Lung (tissue), 12 donors: Measurements from ENCODE around the gene AIFM3. TPM values are rescaled to one million over a fixed set of nuclear protein-coding genes. Genes with fewer than 3 reads are reported as not detected.

Source experiments
- ATAC-seq: fragments of 200-7000 bp; cut with Tn5 transposase; one replicate; pipeline ENCODE4 v1.9.1; 2020; ENCODE audit warnings: moderate number of reproducible peaks; ENCODE audit not compliant: insufficient read depth, low FRiP score
- DNase-seq, 3 donors: peaks; one replicate each; pipeline ENCODE4 v3.0.0-alpha.2; 2013 to 2017
- H3K27ac ChIP-seq, 2 donors: one replicate each; pipeline ENCODE4 v1.5.1; 2013; ENCODE audit warnings: mild to moderate bottlenecking in 2 of 2, moderate library complexity in 2 of 2, control low read depth in 1 of 2, inconsistent platforms in 1 of 2, low read depth in 1 of 2, low read length in 1 of 2
- H3K27me3 ChIP-seq, 3 donors: one replicate each; pipeline ENCODE4 v1.5.1; 2013; ENCODE audit warnings: low read length in 2 of 3; ENCODE audit not compliant: control insufficient read depth in 3 of 3, insufficient read depth in 3 of 3
- H3K36me3 ChIP-seq, 4 donors: one replicate each; pipeline ENCODE4 v1.5.1; 2013; ENCODE audit warnings: low read length in 4 of 4, mild to moderate bottlenecking in 1 of 4, moderate library complexity in 1 of 4; ENCODE audit not compliant: control insufficient read depth in 4 of 4, insufficient read depth in 4 of 4
- H3K4me1 ChIP-seq, 5 donors: one replicate each; pipeline ENCODE4 v1.5.1; 2013; ENCODE audit warnings: low read length in 5 of 5, mild to moderate bottlenecking in 2 of 5, moderate library complexity in 1 of 5; ENCODE audit not compliant: control insufficient read depth in 5 of 5, insufficient read depth in 5 of 5
- H3K4me3 ChIP-seq: one replicate; pipeline ENCODE4 v1.5.1; 2013; ENCODE audit warnings: mild to moderate bottlenecking, control low read depth, moderate library complexity
- H3K9ac ChIP-seq, 2 donors: one replicate each; pipeline ENCODE4 v1.5.1; 2013; ENCODE audit warnings: low read length in 2 of 2, control low read depth in 1 of 2; ENCODE audit not compliant: insufficient read depth in 1 of 2
- H3K9me3 ChIP-seq, 4 donors: one replicate each; pipeline ENCODE4 v1.5.1; 2013; ENCODE audit warnings: low read length in 3 of 4, mild to moderate bottlenecking in 1 of 4, moderate library complexity in 1 of 4; ENCODE audit not compliant: control insufficient read depth in 4 of 4, insufficient read depth in 3 of 4
- WGBS, 2 donors: extraction: QIAGEN DNeasy Blood & Tissue Kit; methylation state at CpG; one replicate each; pipeline ENCODE4 v1.1.7; 2013; 5-methylcytosine and 5-hydroxymethylcytosine counted together
- polyA plus RNA-seq, 2 donors: library from polyadenylated mRNA; stranded (reverse); fragments of 200-250 nt; gene quantifications; one replicate each; pipeline ENCODE4 v1.2.1, GENCODE V29; 2013
- total RNA-seq, 2 donors: library from RNA; depleted of rRNA in 1 of 2; stranded (reverse); fragments of >200 nt in 1 of 2; gene quantifications; one replicate each; pipeline ENCODE4 v1.2.1, GENCODE V29; 2014 to 2021
- TF ChIP-seq, protein P1 (sequence below): IDR thresholded peaks from 2 replicates; pipeline ENCODE4 v1.5.1; 2012; ENCODE audit warnings: mild to moderate bottlenecking; ENCODE audit errors: control extremely low read depth, extremely low read depth
- donor health status: control.
- donor health status: control.
- donor health status: Bipolar disorder and iron deficiency.
- donor health status: healthy.
- donor health status: DM: yes; HTN: yes; CAD: no.

The AIFM3 gene
- total and polyA plus RNA-seq, 4 donors, result 0.48 to 7.5 (median 4.8) TPM

DNA sequence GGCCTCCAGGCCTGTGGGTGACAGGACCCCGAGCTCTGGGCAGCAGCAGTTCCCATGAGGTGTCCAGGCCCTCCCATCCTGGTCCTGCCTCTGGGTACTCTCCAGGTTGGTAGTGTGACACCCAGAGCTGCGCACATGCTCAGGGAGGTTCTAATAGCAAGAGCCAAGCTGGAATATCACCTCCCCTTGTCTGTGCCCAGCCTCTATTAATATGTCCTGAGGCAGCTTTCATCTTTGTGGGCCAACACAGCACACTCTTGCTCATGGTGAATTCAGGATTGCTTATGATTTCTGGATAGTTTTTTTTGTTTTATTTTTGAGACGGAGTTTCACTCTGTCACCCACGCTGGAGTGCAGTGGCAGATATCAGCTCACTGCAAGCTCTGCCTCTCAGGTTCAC is 51.3 kb downstream of the AIFM3 start:
- no peaks in the 10 kb centered on the region for H3K36me3 ChIP-seq
- no peak overlapping the region for H3K4me3 ChIP-seq
- WGBS, 2 donors, result 94 to 99% methylated on average over 4 of the region's 4 CpGs
- H3K27ac ChIP-seq, result no peak overlapping the region
- TF ChIP-seq, protein P1, sequence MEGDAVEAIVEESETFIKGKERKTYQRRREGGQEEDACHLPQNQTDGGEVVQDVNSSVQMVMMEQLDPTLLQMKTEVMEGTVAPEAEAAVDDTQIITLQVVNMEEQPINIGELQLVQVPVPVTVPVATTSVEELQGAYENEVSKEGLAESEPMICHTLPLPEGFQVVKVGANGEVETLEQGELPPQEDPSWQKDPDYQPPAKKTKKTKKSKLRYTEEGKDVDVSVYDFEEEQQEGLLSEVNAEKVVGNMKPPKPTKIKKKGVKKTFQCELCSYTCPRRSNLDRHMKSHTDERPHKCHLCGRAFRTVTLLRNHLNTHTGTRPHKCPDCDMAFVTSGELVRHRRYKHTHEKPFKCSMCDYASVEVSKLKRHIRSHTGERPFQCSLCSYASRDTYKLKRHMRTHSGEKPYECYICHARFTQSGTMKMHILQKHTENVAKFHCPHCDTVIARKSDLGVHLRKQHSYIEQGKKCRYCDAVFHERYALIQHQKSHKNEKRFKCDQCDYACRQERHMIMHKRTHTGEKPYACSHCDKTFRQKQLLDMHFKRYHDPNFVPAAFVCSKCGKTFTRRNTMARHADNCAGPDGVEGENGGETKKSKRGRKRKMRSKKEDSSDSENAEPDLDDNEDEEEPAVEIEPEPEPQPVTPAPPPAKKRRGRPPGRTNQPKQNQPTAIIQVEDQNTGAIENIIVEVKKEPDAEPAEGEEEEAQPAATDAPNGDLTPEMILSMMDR, result no peak
- H3K9ac ChIP-seq, result no peak overlapping the region
- H3K9me3 ChIP-seq, result no peaks in the 10 kb centered on the region
- DNase-seq (no peak), ATAC-seq (no peak)
- H3K4me1 ChIP-seq, result peaks cover 2 to 30% (median 10%) of the 10 kb centered on the region in 5 donors
- no peaks in the 10 kb centered on the region for H3K27me3 ChIP-seq

DNA sequence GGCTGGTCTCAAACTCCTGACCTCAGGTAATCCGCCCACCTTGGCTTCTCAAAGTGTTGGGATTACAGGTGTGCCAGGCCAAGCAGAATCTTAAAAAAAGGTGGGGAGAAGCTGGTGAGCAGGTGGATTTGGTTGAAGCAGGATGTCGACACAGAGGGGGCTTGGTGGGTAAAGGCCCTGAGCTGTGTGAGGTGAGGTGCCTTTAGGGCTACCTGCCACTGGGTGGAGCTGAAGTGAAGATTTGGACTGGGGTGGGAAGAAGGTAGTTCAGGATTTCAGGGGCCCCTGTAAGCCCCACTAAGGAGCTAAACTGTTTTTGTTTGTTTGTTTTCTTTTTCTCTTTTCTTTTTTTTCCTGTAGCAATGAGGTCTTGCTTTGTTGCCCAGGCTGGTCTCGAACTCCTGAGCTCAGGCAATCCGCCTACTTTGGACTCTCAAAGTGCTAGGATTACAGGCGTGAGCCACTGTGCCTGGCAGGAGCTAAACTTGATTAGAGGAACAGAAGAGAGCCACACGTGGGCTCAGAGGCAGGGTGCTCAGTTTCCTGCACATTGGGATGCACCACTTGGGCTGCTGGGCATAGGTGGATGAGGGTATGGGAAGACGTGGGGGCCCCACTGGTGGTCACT is 53.9 kb downstream of the AIFM3 start:
- Histone ChIP-seq H3K9me3 (no peaks in the 10 kb centered on the region), H3K9ac (no peak overlapping the region), H3K27ac (no peak overlapping the region), H3K4me1 (peaks cover 0 to 6% (median 1%) of the 10 kb centered on the region in 5 donors), H3K4me3 (no peak overlapping the region), H3K36me3 (no peaks in the 10 kb centered on the region), H3K27me3 (no peaks in the 10 kb centered on the region)
- ATAC-seq (no peak), DNase-seq (no peak)
- TF ChIP-seq, protein P1, result no peak
- 58 to 63% methylated on average over 7 of the region's 7 CpGs for WGBS, 2 donors

DNA sequence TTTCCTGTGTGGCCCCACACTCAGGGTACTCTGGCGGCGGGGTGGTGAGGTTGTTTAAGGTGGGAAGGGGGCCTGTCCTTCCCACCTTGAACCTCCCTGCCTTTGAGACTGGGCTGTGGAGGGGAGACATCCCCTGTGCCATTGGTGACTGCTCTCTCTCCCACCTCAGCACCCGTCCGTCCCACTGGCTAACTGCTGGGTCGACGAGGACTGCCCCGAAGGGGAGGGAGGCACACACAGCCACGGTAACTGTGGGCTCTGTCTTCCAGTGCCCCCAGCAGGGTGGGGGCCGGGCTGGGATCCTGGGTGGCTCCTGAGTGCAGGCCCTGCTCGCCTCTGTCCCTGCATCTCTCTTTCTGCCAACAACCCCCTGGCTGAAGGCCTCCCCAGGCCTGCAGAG is 55.5 kb downstream of the AIFM3 start:
- no peak for DNase-seq
- Histone ChIP-seq H3K9ac (no peak overlapping the region), H3K4me3 (no peak overlapping the region), H3K36me3 (no peaks in the 10 kb centered on the region), H3K9me3 (no peaks in the 10 kb centered on the region), H3K27me3 (no peaks in the 10 kb centered on the region), H3K4me1 (peaks cover 0 to 1% (median 0%) of the 10 kb centered on the region in 5 donors), H3K27ac (no peak overlapping the region)
- 77 to 84% methylated on average over 7 to 10 of the region's 10 CpGs for WGBS, 2 donors
- ATAC-seq, result no peak
- TF ChIP-seq, protein P1, result no peak
